ENCODE results near the gene DEGS1.

The DEGS1 gene

GRCh38 chr1:224216382-224216781 lies 33.3 kb downstream of the DEGS1 start:
- DNase-seq (ENCODE audit: low spot score), result no peak

DNA sequence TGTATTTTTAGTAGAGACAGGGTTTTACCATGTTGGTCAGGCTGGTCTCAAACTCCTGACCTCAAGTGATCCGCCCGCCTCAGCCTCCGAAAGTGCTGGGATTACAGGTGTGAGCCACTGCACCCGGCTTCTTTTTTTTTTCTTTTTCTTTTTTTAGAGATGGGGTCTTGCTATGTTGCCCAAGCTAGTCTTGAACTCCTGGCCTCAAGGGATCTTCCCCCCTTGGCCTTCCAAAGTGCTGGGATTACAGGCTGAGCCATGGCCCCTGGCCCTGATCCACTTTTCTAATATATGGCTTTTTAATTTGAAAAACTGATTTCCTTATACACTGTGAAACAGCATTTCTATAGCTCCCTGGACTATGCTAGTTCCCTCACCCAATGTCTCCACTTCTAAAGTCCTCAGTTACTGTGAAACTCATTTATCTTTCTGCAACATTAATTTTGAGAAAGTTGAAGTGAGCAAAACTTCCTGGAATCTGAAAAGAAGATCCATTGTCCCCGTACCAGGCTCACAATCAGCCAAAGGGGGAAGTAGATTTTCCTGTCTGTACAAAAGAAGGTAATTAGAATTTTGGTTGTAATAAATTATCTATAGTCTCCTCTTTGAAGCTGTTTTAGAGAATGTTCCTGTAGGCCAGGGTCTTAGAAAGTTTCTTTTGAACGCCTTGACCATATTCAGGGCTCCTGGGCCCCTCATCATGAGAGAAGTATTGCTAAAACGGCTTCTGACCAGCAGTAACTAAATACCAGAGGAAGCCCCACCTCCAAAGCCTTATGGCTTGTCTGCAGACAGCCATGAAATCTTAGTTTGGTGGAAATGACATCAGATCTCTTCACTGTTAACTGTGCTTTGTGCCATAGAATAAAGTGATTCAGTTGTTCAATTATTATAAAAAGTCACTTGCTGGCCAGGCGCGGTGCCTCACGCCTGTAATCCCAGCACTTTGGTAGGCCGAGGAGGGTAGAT lies 34.9 kb downstream of the DEGS1 start:
- DNase-seq (ENCODE audit: low spot score), result no peak

GRCh38 chr1:224219011-224219611 lies 36.1 kb downstream of the DEGS1 start:
- no peak for DNase-seq (ENCODE audit: low spot score)

- DNase-seq (ENCODE audit: low spot score), result no peak
Observed at GRCh38 chr1:224219612-224220059, 36.6 kb downstream of the DEGS1 start.

GRCh38 chr1:224223819-224224714 lies 41.0 kb downstream of the DEGS1 start:
- no peak for DNase-seq (ENCODE audit: low spot score)

DNA sequence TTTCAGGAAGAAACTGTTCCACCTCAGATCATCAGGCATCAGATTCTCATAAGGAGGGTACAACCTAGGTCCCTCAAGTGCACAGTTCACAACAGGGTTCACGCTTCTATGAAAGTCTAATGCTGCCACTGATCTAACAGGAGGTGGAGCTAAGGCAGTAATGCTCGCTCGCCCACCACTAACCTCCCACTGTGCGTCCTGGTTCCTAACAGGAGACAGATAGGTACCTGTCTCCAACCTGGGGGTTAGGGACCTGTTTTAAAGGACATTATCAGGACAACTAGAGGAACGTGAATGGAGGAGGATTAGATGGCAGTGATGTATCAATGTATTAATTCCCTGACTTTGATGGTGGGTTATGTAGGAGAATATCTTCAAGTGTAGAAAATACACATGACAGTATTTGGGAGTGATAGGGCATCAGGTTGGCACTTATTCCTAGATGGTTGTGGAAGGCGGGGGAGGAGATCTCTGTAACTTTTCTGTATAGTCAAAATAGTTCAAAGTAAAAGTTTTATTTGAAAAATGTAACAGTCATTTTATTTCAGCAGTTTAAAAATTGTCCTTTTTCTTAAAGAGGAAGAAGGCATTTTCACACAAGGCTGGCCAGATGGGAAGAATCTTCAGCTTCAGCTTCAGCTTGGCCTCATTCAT lies 43.9 kb downstream of the DEGS1 start:
- DNase-seq (ENCODE audit: low spot score), result no peak

GRCh38 chr1:224234017-224234416 lies 51.0 kb downstream of the DEGS1 start:
- DNase-seq (ENCODE audit: low spot score), result no peak

- DNase-seq (ENCODE audit: low spot score), result no peak
Observed at GRCh38 chr1:224235813-224236493, 52.9 kb downstream of the DEGS1 start.

DNA sequence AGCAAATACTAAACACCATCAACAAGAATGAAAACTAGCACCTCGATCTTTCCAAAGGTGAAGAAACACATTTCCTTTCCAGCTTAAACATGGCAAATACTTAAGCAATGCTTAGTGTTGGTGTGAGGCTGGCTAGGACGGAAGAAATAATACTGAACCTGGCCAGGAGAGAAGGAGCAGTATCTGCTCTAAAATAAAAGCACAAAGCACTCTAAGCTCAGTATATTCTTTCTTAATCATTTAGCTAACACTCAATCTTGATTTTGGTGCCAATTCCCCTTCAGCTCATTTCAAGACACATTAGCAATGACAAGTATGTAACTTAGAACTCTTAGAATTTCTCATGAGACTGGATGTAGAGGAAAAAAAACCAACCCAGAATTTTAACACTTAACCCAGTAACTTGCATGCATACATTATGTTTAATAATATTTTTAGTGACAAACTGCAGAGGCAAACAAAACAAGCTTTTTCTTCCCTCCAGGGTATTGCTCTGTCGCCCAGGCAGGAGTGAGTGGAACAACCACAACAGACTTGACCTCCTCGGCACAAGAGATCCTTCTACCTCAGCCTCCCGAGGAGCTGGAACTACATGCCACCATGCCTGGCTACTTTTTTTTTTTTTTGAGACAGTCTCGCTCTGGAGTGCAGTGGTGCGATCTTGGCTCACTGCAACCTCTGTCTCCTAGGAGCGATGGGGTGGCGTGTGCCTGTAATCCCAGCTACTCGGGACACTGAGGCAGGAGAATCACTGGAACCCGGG lies 54.3 kb downstream of the DEGS1 start:
- DNase-seq (ENCODE audit: low spot score), result no peak

DNA sequence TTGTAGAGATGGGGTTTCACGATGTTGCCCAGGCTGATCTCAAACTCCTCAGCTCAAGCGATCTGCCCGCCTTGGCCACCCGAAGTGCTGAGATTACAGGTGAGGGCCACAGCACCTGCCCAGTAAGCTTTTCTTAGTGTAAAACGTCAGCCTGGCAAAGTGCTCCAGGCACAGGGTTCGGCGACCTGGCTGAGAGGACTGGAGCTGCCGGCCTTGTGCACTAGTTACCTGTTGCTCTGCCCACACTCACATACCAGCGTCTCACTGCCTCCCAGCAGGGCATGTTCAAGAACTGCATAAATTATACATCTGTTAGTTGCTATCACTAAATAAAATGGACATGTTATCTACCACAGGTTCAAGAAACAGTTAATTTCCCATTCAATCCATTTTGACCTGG lies 55.2 kb downstream of the DEGS1 start:
- DNase-seq (ENCODE audit: low spot score), result no peak

GRCh38 chr1:224238756-224239155 lies 55.7 kb downstream of the DEGS1 start:
- no peak for DNase-seq (ENCODE audit: low spot score)
